BLaER1 treated with 17β-estradiol and CSF1 and Interleukin-3, amounts not matched to agents 10 nM and 100 nM (cell line): ENCODE results near the gene ZMIZ1.

Experiments
- H3K27ac ChIP-seq, 11 experiments: shearing (Covaris generic); formaldehyde crosslinking; 2 replicates each; pipeline ENCODE4 v1.8.1; 2022
- H3K27me3 ChIP-seq, 11 experiments: shearing (Covaris generic); formaldehyde crosslinking; 2 replicates each; pipeline ENCODE4 v1.8.1; 2022
- H3K36me3 ChIP-seq, 11 experiments: shearing (Covaris generic); formaldehyde crosslinking; 2 replicates each; pipeline ENCODE4 v1.8.1; 2022
- H3K4me1 ChIP-seq, 10 experiments: shearing (Covaris generic); formaldehyde crosslinking; 2 replicates each; pipeline ENCODE4 v1.8.1; 2022
- H3K4me2 ChIP-seq, 11 experiments: shearing (Covaris generic); formaldehyde crosslinking; 2 replicates each; pipeline ENCODE4 v1.8.1; 2022
- H3K4me3 ChIP-seq, 10 experiments: shearing (Covaris generic); formaldehyde crosslinking; 2 replicates each; pipeline ENCODE4 v1.8.1; 2022
- H3K9ac ChIP-seq, 11 experiments: shearing (Covaris generic); formaldehyde crosslinking; 2 replicates each; pipeline ENCODE4 v1.8.1; 2022
- H3K9me3 ChIP-seq, 11 experiments: shearing (Covaris generic); formaldehyde crosslinking; replicated peaks in 1 of 11; 2 replicates each; pipeline ENCODE4 v1.8.1; 2022
- H4K20me1 ChIP-seq, 11 experiments: shearing (Covaris generic); formaldehyde crosslinking; 2 replicates each; pipeline ENCODE4 v1.8.1; 2022
- Cebpa-rat ChIP-seq, 11 experiments: shearing (Covaris generic); IDR thresholded peaks; 2 replicates each; pipeline ENCODE4 v1.8.1; 2022

Gene ZMIZ1

DNA sequence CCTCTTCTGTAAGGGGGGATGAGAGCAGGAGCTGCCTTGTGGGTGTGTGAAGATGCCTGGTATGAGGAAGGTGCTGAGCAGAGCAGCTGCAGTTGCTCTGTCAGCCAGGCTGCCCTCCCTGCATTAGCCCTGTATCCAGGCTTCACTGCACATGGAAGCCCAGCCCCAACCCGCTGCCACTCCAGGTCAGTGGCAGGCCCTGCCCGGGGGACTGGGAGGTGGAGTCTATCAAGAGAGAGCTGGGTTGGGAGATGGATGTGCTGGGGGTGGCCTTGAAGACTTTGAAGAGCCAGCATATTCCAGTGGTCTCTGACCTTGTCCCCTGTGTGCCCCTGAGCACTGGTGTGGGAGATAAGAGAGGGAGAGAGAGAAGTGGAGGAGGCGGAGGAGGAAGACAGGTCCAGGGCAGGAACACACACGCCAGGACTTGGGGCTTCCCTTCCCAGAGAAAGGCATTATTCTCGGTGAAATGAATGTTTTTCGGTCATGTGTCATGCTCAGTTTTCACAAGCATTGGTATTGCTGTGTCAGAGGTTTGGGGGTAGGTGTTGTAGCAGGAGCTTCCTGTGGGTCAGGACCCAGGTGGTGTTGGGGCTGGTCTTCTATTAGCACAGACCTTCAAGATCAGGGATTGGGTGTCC, 281.1 kb downstream of the ZMIZ1 start:
- Histone ChIP-seq H3K36me3 (peaks cover 61 to 67% (median 66%) of the 10 kb centered on the region in 11 experiments), H3K4me2 (peak overlapping the region; percentile 94 to 100 (median 99)), H4K20me1 (peaks cover 64 to 80% (median 69%) of the 10 kb centered on the region in 11 experiments), H3K27ac (peak overlapping the region in 10 of 11 experiments; percentile 1 to 100 (median 100); a peak in 8 of 22 replicates), H3K4me3 (peak overlapping the region in 9 of 10 experiments; percentile 79 to 99 (median 96); a peak in 10 of 20 replicates), H3K9ac (peak overlapping the region in 10 of 11 experiments; percentile 96 to 100 (median 99); a peak in 19 of 22 replicates), H3K9me3 (0 out of 22 replicates have a peak, but pooled peaks cover 0 to 4% (median 0%) of the 10 kb centered on the region in 11 experiments), H3K4me1 (peaks cover 43 to 90% (median 81%) of the 10 kb centered on the region in 10 experiments), H3K27me3 (no peaks in the 10 kb centered on the region)
- no peak for TF ChIP-seq Cebpa-rat (IDR thresholded peaks at IDR 0.05)

DNA sequence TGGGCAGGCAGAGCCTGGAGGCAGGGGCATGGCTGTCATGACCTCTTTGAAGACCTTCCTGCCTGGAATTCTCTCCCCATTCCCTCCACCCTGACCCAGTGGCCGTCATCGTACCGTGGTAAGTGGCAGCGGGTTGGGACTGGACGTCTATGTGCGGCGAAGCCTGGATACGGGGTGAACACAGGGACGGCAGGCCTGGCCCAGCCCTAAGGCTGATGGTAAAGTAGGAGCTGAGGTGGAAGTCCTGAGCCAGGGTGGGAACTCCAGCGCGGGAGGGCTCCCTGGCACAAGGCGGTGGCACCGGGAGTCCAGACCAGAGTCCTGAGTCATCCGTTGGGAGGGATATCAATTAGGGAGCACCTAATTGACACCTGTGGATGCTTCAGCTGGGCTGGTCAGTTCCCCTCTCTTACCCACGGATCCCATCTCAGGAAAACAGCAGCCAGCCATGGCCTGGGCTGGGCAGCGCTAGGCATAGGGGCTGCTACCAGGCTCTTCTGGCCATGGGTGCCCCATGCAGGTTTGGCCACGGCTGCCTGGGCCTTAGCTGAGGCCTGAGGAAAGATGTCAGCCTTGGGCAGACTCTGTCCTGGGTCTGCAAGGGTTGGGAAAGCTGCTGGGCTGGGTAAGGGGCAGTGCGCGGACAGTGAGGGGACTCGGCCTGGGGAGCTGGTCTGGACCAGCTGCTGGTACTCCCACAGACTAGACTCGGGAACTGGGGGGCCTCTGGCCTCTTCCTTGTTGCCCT, 281.8 kb downstream of the ZMIZ1 start:
- peak overlapping the region in 10 of 11 experiments; percentile 94 to 100 (median 99); a peak in 13 of 22 replicates for H3K4me2 ChIP-seq
- no peaks in the 10 kb centered on the region for H3K27me3 ChIP-seq
- TF ChIP-seq Cebpa-rat (IDR thresholded peaks at IDR 0.05), result no peak
- peak overlapping the region in 6 of 11 experiments; percentile 0 to 100 (median 96); a peak in 8 of 22 replicates for H3K9ac ChIP-seq
- H3K9me3 ChIP-seq, result peaks cover 0 to 4% (median 0%) of the 10 kb centered on the region in 11 experiments; a peak in 1 of 22 replicates
- H3K36me3 ChIP-seq, result peaks cover 67 to 74% (median 73%) of the 10 kb centered on the region in 11 experiments
- peak overlapping the region in 7 of 11 experiments; percentile 1 to 100 (median 99); a peak in 6 of 22 replicates for H3K27ac ChIP-seq
- peaks cover 40 to 90% (median 81%) of the 10 kb centered on the region in 10 experiments for H3K4me1 ChIP-seq
- 0 out of 20 replicates have a peak overlapping the region, but pooled peaks of 1 of the 10 experiments have one; percentile 97 for H3K4me3 ChIP-seq
- H4K20me1 ChIP-seq, result peaks cover 71 to 87% (median 76%) of the 10 kb centered on the region in 11 experiments

DNA sequence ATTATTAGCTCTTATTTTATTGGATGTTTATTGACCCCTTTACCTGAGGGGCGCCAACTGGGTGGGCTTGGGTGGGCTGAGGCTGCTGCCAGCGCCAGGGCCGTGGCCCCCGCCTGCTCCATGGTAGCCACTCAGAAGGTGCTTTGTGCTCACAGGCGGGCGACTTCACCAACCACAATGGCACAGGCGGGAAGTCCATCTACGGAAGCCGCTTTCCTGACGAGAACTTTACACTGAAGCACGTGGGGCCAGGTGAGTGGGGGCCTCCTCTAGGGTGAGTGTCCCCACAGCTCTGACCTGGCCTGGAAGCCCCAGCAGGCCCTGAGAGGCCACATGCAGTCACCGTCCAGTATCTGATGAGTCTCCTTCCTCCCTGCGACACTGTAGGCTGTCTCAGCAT, 282.6 kb downstream of the ZMIZ1 start:
- no peak for TF ChIP-seq Cebpa-rat (IDR thresholded peaks at IDR 0.05)
- Histone ChIP-seq H3K27ac (no peak overlapping the region), H3K9ac (peak overlapping the region in 2 of 11 experiments; percentile 16 to 39; a peak in 3 of 22 replicates), H3K4me3 (no peak overlapping the region), H3K4me2 (peak overlapping the region in 4 of 11 experiments; percentile 68 to 99 (median 88); a peak in 7 of 22 replicates), H3K4me1 (peaks cover 38 to 91% (median 82%) of the 10 kb centered on the region in 10 experiments), H3K27me3 (no peaks in the 10 kb centered on the region), H3K36me3 (peaks cover 69 to 81% (median 80%) of the 10 kb centered on the region in 11 experiments), H3K9me3 (peaks cover 0 to 4% (median 0%) of the 10 kb centered on the region in 11 experiments; a peak in 1 of 22 replicates), H4K20me1 (peaks cover 76 to 95% (median 83%) of the 10 kb centered on the region in 11 experiments)

DNA sequence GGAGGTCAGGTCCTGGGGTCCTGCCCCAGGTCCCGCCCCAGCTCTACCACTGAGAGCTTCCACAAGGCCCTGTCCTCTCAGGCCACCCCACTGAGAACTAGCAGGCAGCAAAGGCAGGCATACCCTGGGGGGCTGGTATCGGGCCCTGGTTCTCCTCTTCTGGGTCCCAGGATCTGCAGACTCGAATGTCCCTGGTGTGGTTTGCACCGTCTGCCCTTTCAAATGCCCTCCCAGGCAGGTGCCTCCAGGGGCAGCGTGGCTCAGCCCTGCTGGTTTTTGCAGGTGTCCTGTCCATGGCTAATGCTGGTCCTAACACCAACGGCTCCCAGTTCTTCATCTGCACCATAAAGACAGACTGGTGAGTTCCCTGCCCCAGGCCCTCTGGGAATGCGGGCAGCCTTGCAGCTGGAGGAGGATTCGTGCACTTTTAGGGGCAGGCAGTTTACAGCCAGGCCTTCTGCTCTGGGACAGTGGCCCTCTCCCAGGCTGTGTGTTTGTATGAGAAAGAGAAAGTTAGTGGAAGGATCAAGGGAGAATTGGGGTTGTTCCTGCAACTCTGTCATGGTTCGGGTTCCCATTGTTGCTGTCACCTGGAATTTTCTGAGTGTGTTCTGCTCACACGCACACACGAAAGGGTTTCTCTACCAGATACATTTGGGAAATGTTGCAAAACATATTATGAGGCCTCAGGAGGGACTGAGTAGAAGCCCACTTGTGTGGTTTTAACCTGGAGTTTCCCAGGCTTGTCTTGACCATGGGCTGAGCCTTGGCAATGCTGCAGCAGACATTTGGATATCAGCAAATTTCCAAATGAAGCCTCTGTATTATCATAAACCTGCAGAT, 283.5 kb downstream of the ZMIZ1 start:
- Histone ChIP-seq H3K9me3 (peaks cover 0 to 10% (median 0%) of the 10 kb centered on the region in 11 experiments; a peak in 7 of 22 replicates), H3K4me2 (peak overlapping the region in 5 of 11 experiments; percentile 68 to 99 (median 81); a peak in 10 of 22 replicates), H3K9ac (peak overlapping the region in 1 of 11 experiments; percentile 16; a peak in 1 of 22 replicates), H3K27ac (0 out of 22 replicates have a peak overlapping the region, but pooled peaks of 2 of the 11 experiments have one; percentile 2 to 30), H3K4me1 (peaks cover 31 to 90% (median 76%) of the 10 kb centered on the region in 10 experiments), H3K36me3 (peaks cover 74 to 90% (median 88%) of the 10 kb centered on the region in 11 experiments), H3K4me3 (no peak overlapping the region; a peak in 1 of 20 replicates), H3K27me3 (no peaks in the 10 kb centered on the region), H4K20me1 (peaks cover 76 to 98% (median 84%) of the 10 kb centered on the region in 11 experiments)
- no peak for TF ChIP-seq Cebpa-rat (IDR thresholded peaks at IDR 0.05)

DNA sequence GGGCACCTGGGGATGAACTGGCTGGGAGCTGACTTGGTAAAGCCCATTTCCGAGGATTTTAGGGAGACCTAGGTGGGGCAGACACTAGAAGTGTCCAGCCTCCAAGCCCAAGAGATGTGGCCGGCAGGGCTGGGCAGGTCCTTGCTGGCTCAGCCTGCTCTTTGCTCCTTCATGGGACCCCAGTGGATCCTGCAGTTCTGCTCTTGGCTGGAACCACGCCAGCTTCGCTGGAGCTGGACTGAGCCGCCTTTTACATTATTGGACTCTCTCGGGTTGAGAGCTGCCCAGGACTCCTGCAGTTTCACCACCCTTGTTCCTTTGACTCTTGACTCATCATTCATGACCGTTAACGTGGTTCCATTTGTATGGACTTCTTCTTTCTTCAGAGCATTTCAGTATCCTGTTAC, 284.2 kb downstream of the ZMIZ1 start:
- Histone ChIP-seq H3K4me3 (no peak overlapping the region; a peak in 1 of 20 replicates), H3K4me1 (peaks cover 31 to 90% (median 75%) of the 10 kb centered on the region in 10 experiments), H3K4me2 (peak overlapping the region in 6 of 11 experiments; percentile 25 to 99 (median 76); a peak in 11 of 22 replicates), H3K27me3 (no peaks in the 10 kb centered on the region), H3K36me3 (peaks cover 79 to 97% (median 94%) of the 10 kb centered on the region in 11 experiments), H4K20me1 (peaks cover 76 to 99% (median 84%) of the 10 kb centered on the region in 11 experiments), H3K9ac (no peak overlapping the region; a peak in 1 of 22 replicates), H3K9me3 (peaks cover 0 to 12% (median 0%) of the 10 kb centered on the region in 11 experiments; a peak in 7 of 22 replicates), H3K27ac (peak overlapping the region in 3 of 11 experiments; percentile 2 to 39 (median 30); a peak in 4 of 22 replicates)
- TF ChIP-seq Cebpa-rat (IDR thresholded peaks at IDR 0.05), result no peak

DNA sequence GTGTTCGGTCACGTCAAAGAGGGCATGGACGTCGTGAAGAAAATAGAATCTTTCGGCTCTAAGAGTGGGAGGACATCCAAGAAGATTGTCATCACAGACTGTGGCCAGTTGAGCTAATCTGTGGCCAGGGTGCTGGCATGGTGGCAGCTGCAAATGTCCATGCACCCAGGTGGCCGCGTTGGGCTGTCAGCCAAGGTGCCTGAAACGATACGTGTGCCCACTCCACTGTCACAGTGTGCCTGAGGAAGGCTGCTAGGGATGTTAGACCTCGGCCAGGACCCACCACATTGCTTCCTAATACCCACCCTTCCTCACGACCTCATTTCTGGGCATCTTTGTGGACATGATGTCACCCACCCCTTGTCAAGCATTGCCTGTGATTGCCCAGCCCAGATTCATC, 285.0 kb downstream of the ZMIZ1 start:
- H3K4me2 ChIP-seq, result peak overlapping the region in 8 of 11 experiments; percentile 12 to 99 (median 69); a peak in 12 of 22 replicates
- peaks cover 24 to 82% (median 68%) of the 10 kb centered on the region in 10 experiments for H3K4me1 ChIP-seq
- 0 out of 22 replicates have a peak overlapping the region, but pooled peaks of 1 of the 11 experiments have one; percentile 52 for H3K9ac ChIP-seq
- no peaks in the 10 kb centered on the region for H3K27me3 ChIP-seq
- peaks cover 70 to 92% (median 77%) of the 10 kb centered on the region in 11 experiments for H4K20me1 ChIP-seq
- peak overlapping the region in 3 of 11 experiments; percentile 39 to 65 (median 60); a peak in 4 of 22 replicates for H3K27ac ChIP-seq
- peaks cover 78 to 97% (median 90%) of the 10 kb centered on the region in 11 experiments for H3K36me3 ChIP-seq
- H3K9me3 ChIP-seq, result peaks cover 0 to 12% (median 0%) of the 10 kb centered on the region in 11 experiments; a peak in 7 of 22 replicates
- H3K4me3 ChIP-seq, result peak overlapping the region in 1 of 10 experiments; percentile 39; a peak in 2 of 20 replicates
- no peak for TF ChIP-seq Cebpa-rat (IDR thresholded peaks at IDR 0.05)

DNA sequence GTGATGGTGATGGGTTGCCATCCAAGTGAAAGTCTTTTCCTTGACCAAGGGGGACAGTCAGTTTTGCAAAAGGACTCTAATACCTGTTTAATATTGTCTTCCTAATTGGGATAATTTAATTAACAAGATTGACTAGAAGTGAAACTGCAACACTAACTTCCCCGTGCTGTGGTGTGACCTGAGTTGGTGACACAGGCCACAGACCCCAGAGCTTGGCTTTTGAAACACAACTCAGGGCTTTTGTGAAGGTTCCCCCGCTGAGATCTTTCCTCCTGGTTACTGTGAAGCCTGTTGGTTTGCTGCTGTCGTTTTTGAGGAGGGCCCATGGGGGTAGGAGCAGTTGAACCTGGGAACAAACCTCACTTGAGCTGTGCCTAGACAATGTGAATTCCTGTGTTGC, 285.4 kb downstream of the ZMIZ1 start:
- H3K9me3 ChIP-seq, result peaks cover 0 to 12% (median 0%) of the 10 kb centered on the region in 11 experiments; a peak in 7 of 22 replicates
- H3K4me3 ChIP-seq, result peak overlapping the region in 1 of 10 experiments; percentile 39; a peak in 1 of 20 replicates
- peaks cover 20 to 78% (median 64%) of the 10 kb centered on the region in 10 experiments for H3K4me1 ChIP-seq
- peak overlapping the region in 2 of 11 experiments; percentile 36 to 52; a peak in 4 of 22 replicates for H3K9ac ChIP-seq
- peaks cover 73 to 97% (median 86%) of the 10 kb centered on the region in 11 experiments for H3K36me3 ChIP-seq
- H3K27me3 ChIP-seq, result no peaks in the 10 kb centered on the region
- no peak for TF ChIP-seq Cebpa-rat (IDR thresholded peaks at IDR 0.05)
- peak overlapping the region in 4 of 11 experiments; percentile 21 to 65 (median 50); a peak in 8 of 22 replicates for H3K27ac ChIP-seq
- peaks cover 66 to 88% (median 73%) of the 10 kb centered on the region in 11 experiments for H4K20me1 ChIP-seq
- H3K4me2 ChIP-seq, result peak overlapping the region in 8 of 11 experiments; percentile 12 to 99 (median 69); a peak in 12 of 22 replicates
